Upper lobe of left lung (tissue), 4 donors: Measurements from ENCODE around the gene ATP11A.

Experiments
- CTCF ChIP-seq, 6 experiments: fragments of 450-650 bp in 4 of 6; fragments of 200-600 bp in 2 of 6; sonication (generic) in 2 of 6; IDR thresholded peaks; one replicate each; pipeline ENCODE4 v1.5.1; 2016 to 2019; ENCODE audit warnings: antibody characterized with exemption in 6 of 6
- EP300 ChIP-seq, 4 donors: sonication (generic); formaldehyde crosslinking; IDR thresholded peaks; one replicate each; pipeline ENCODE4 v1.5.1; 2017; ENCODE audit warnings: antibody characterized with exemption in 4 of 4, control low read depth in 2 of 4
- POLR2A ChIP-seq, 4 donors: fragments of 450-650 bp; IDR thresholded peaks; one replicate each; pipeline ENCODE4 v1.5.1; 2016 to 2017; ENCODE audit warnings: antibody characterized with exemption in 4 of 4, mild to moderate bottlenecking in 2 of 4
- POLR2AphosphoS5 ChIP-seq, 2 donors: sonication (generic); formaldehyde crosslinking; IDR thresholded peaks; one replicate each; pipeline ENCODE4 v1.5.1; 2017; ENCODE audit warnings: antibody characterized with exemption in 2 of 2

- TF ChIP-seq CTCF (IDR thresholded peaks at IDR 0.05) (no peak), POLR2A (IDR thresholded peaks at IDR 0.05) (no peak), EP300 (IDR thresholded peaks at IDR 0.05) (no peak), POLR2AphosphoS5 (IDR thresholded peaks at IDR 0.05) (no peak)
Measured at GRCh38 chr13:112874751-112875300, 185.0 kb downstream of the ATP11A start.
